Measurements from ENCODE around the gene GALNT9.
"Not testable (repeated sequence)": the region's sequence is repeated elsewhere in the genome, so short reads cannot be mapped to it uniquely, and the experiment has no call there.

Gene GALNT9

GRCh38 chr12:132278401-132279183, 50.8 kb downstream of the GALNT9 start:
- no peak for DNase-seq

GRCh38 chr12:132277949-132278348, 51.4 kb downstream of the GALNT9 start:
- no peak for DNase-seq

DNA sequence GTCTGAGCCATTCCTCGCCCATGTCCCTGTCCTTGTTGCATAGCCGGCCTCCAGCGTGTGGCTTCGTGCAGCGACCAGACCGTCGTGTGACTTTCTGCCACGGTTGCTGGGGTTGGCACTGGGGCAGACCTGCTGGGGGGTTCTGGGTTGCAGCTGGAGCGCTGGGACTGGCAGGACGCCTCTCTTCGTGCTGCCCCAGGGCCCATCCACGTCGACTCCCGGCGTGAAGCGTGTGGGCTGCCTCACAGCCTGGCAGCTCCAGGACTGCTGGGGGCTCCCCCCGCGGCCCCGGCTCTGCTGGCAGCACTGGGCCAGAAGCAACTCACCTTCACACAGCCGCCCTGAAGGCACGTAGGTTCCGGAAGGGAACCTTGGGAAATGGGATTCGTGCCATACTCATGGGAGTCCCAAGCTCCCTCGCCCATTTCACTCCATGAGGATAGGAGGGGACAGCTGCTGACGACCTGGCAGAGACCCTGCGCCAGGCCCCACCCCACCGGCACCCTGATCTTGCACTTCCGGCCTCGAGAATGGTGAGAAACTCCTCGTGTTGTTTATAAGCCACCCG, 51.9 kb downstream of the GALNT9 start:
- DNase-seq, result no peak

- DNase-seq, result no peak
These were observed 52.5 kb downstream of the GALNT9 start for GRCh38 chr12:132276827-132277373.

DNA sequence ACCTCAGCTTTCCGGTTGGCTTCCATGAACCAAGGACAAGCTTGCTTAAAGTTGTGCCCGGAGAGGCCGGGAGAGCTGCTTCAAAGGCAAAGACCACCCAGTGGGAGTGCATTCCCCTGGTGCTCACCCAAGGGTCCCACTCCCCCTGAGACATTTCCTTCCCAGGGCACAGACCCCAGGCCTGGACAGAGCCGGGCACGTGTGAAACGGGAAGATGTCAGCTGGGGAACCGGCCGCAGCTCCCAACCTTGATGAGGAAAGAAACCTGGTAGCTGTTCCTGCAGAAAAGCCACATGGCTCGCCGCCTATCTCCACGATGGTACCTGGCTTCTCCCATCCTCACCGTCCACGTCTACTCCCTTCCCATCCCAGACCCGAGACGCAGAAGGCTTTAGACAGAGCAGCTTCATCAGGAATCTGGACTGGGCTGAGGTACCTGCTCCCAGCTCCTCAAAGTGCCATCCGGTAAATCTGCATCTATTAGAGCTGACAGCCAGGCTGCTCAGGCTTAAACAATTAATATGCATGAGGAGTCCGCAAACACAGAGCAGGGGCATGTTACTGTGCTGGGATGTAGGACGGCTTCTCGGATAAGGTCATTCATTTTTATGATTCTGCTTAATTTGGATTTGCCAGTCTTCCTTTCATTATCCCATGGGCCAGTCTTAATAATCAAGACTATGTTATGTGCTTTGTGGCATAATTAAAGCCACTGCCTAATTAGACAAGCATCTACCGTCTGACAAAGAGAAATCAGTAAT, 53.1 kb downstream of the GALNT9 start:
- DNase-seq, result no peak

- DNase-seq, result no peak
These were observed 53.8 kb downstream of the GALNT9 start for GRCh38 chr12:132275631-132276030.

- DNase-seq, result no peak
These were observed 54.3 kb downstream of the GALNT9 start for GRCh38 chr12:132275110-132275531.

GRCh38 chr12:132273992-132274334, 55.4 kb downstream of the GALNT9 start:
- no peak for DNase-seq

- no peak for DNase-seq
These were observed 56.7 kb downstream of the GALNT9 start for GRCh38 chr12:132272711-132273110.

DNA sequence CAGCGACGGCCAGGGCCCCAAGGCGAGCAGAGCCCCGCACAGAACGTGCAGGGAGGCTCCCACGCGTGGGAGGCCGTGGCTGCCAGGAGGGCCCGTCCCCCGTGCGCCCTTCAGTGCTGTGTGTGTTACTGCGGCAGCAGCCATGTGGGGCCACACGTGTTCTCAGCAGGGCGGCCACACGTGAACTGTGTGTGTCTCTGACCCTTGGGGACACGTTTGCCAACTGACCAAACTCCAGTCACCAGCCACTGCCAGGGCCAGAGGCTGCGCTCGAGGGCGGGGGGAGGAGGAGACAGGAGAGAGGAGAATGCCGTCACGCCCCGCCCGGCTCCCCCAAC, 57.7 kb downstream of the GALNT9 start:
- DNase-seq, result no peak

GRCh38 chr12:132270969-132271754, 58.2 kb downstream of the GALNT9 start:
- no peak for DNase-seq

- DNase-seq, result no peak
These were observed 58.9 kb downstream of the GALNT9 start for GRCh38 chr12:132270516-132270915.

DNA sequence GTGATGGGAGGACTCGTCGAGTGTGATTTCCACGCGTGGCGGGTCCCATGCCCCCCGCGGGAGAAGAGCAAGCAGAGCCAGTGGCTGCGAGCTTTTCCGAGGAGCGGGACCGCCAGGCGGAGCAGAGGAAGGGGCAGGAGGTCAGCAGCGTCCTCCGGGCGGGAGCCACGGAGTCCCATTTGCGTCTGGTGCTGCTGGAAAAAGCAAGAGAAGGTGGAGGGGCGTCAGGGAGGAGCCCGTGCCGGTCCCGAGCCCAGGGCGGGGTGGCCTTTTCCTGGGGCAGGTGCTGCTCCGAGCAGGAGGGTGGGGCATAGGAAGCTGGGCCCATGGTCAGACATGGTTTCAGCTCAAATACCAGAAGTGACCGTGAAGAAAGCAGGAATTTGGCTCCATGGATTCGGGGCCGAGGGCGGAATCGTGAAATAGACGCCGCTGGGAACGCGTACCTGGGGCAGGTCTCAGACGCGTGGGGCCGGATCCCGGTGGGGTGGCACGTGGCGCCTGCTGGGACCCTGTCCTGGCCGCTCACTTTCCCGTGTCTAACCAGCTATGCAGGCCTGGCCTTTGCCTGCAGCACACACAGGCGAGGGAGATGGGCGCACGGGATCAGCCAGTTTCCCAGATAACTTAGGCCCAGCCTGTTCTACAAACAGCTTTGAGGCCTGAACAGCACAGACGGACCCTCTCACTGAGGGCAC, 60.0 kb downstream of the GALNT9 start:
- DNase-seq, result no peak

DNA sequence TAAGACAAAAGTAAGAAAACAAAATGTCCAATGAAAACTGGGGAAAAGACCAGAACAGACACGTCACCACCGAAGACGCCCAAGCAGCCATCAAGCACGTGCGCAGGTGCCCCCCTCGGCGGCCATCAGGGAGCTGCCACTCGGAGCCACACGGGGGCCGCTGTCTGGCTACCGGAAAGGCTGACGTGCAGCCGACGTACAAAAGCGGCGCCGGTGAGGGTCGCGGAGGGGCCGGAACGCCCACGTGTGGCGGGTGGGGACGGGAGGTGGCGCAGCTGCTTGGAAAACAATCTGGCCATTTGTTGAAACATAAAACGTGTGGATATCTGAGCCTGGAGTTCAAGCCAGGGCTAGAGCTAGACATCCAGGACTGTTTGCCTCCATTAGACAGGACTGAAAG, 60.7 kb downstream of the GALNT9 start:
- DNase-seq, result no peak

- no peak for DNase-seq
These were observed 61.5 kb downstream of the GALNT9 start for GRCh38 chr12:132267873-132268272.

GRCh38 chr12:132266802-132267201, 62.6 kb downstream of the GALNT9 start:
- DNase-seq, result no peak

DNA sequence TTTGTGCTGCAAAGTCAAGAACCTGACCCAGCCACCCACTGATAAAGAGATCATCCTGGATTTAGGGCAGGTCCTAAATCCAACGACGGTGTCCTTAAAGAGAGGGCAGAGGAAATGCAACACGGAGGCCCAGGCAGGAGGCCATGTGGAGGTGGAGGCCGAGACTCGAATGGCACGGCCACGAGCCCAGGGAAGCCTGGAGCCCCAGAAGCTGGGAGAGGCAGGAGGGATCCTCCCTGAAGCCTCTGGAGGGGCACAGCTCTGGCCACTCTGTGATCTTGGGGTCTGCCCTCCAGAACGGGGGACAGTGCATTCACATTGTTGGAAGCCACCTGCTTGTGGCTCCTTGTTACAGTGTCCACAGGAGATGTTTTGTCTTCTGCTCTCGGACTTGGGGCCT, 63.0 kb downstream of the GALNT9 start:
- no peak for DNase-seq

DNA sequence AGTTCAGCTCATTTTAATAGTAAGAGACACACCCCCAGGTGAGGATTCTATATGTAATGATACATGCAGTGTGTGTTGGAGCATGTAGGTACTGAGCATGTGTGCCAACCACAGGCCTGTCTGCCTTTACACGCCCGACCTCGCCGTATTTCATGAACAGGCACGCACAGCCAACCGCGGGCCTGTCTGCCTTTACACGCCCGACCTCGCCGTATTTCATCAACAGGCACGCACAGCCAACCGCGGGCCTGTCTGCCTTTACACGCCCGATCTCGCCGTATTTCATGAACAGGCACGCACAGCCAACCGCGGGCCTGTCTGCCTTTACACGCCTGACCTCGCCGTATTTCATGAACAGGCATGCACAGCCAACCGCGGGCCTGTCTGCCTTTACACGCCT, 63.6 kb downstream of the GALNT9 start:
- not testable (repeated sequence) for DNase-seq

DNA sequence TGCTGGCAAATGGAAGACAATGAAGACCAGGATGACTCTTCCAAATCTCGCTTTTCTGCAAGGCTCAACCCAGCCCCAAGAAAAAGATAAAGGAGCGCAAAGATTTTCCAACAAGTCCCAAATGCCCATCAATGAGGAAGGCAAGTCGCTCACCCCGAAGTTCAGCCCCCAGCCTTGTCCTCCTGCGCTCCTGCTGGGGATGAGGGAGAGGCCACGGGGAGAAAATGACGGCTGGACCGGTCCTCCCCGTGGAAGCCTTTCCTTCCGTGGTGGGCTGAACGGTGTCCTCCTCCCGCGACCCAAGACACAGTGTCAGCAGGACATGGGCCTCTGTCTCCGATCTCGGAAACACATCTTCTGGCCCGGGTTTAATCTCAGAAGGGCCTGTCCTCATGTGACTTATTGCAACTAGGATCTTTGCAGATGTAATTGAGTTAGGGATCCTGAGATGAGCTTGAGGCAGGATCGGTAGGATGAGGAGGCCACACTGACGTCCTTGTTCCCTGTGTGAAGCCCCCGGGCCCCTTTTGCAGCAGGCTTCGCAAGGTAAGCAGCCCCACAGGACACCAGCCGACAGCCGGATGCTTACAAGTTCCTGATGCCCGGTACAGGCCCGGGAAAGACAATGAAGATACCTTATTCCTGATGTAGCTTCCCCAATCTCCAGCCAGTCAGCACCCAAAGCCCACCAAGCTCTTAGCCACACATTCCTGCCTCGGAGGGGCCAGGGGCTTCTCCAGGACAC, 64.2 kb downstream of the GALNT9 start:
- DNase-seq, result no peak

GRCh38 chr12:132264086-132265010, 65.0 kb downstream of the GALNT9 start:
- DNase-seq, result no peak

Data from activated CD4-positive, CD25-positive, alpha-beta regulatory T cell treated with anti-CD3 and anti-CD28 coated beads, Interleukin-2, amount 50 U/mL, for 72 hours (primary cell).